OCI-LY7 (cell line): ENCODE data around the gene NEDD4. TPM values are rescaled to one million over a fixed set of nuclear protein-coding genes. Genes with fewer than 3 reads are reported as not detected.
"Not testable (repeated sequence)": the region's sequence is repeated elsewhere in the genome, so short reads cannot be mapped to it uniquely, and the experiment has no call there.

ENCODE experiments used
- BruUV-seq: library from RNA; stranded (reverse); fragments of 400-500 nt; replicated peaks from 2 replicates; lab custom pipeline; 2021; lab: Mats Ljungman, UMichigan
- CTCF ChIA-PET: fragments of 300-600 bp; sonication (Branson Sonifier 250); formaldehyde crosslinking; loops from one replicate; lab custom pipeline; 2022; ENCODE audit warnings: antibody characterized with exemption; ENCODE audit not compliant: unreplicated experiment; lab: Charles Lee
- POLR2A ChIA-PET: fragments of 300-600 bp; sonication (Branson Sonifier 250); formaldehyde crosslinking; loops from one replicate; lab custom pipeline; 2022; ENCODE audit warnings: antibody characterized with exemption; lab: Charles Lee
- DNase-seq: peaks from one replicate; pipeline ENCODE4 v3.0.0-alpha.2; 2015; ENCODE audit warnings: low spot score
- H2AFZ ChIP-seq: fragments of 200-600 bp; sonication (generic), shearing (Covaris generic); 2 replicates; pipeline ENCODE4 v1.6.1; 2014; ENCODE audit warnings: mild to moderate bottlenecking, antibody characterized with exemption, low read length, moderate library complexity
- H3K27ac ChIP-seq: fragments of 200-600 bp; sonication (generic); 2 replicates; pipeline ENCODE4 v1.5.1; 2014; ENCODE audit warnings: mixed run types, low read depth, mild to moderate bottlenecking, moderate library complexity, low read length, inconsistent platforms; ENCODE audit not compliant: poor library complexity, severe bottlenecking
- H3K36me3 ChIP-seq: fragments of 200-600 bp; sonication (generic); 2 replicates; pipeline ENCODE4 v1.6.1; 2014; ENCODE audit warnings: mild to moderate bottlenecking, antibody characterized with exemption, low read length, moderate library complexity, mixed read lengths; ENCODE audit not compliant: insufficient read depth
- H3K4me1 ChIP-seq: fragments of 200-600 bp; sonication (generic); 2 replicates; pipeline ENCODE4 v1.5.1; 2014; ENCODE audit warnings: mild to moderate bottlenecking, low read length; ENCODE audit not compliant: insufficient read depth, poor library complexity, severe bottlenecking
- H3K4me2 ChIP-seq: fragments of 200-600 bp; sonication (generic); 2 replicates; pipeline ENCODE4 v1.6.1; 2014; ENCODE audit warnings: mild to moderate bottlenecking, low read length
- H3K4me3 ChIP-seq: fragments of 200-600 bp; sonication (generic); 2 replicates; pipeline ENCODE4 v1.5.1; 2014; ENCODE audit warnings: mild to moderate bottlenecking, low read depth, low read length; ENCODE audit not compliant: poor library complexity, severe bottlenecking
- H3K79me2 ChIP-seq: fragments of 200-600 bp; sonication (generic); 2 replicates; pipeline ENCODE4 v1.6.1; 2016; ENCODE audit warnings: low read depth, mild to moderate bottlenecking, low read length, moderate library complexity, mixed read lengths; ENCODE audit not compliant: insufficient read depth
- H3K9me2 ChIP-seq: fragments of 200-600 bp; sonication (generic); 2 replicates; pipeline ENCODE4 v1.6.1; 2016; ENCODE audit warnings: mild to moderate bottlenecking, low read length, mixed read lengths; ENCODE audit not compliant: insufficient read depth
- H3K9me3 ChIP-seq: fragments of 200-600 bp; sonication (generic); 2 replicates; pipeline ENCODE4 v1.6.1; 2014; ENCODE audit warnings: mild to moderate bottlenecking, mixed run types, low read length, mixed read lengths
- H4K20me1 ChIP-seq: fragments of 200-600 bp; sonication (generic); 2 replicates; pipeline ENCODE4 v1.6.1; 2014; ENCODE audit warnings: mild to moderate bottlenecking, antibody characterized with exemption, low read length, moderate library complexity, mixed read lengths; ENCODE audit not compliant: insufficient read depth
- EZH2phosphoT487 ChIP-seq: fragments of 200-600 bp; sonication (generic); IDR thresholded peaks from 2 replicates; pipeline ENCODE4 v1.6.1; 2018; ENCODE audit warnings: low read depth, borderline replicate concordance, mild to moderate bottlenecking, mixed run types, antibody characterized with exemption, low read length, moderate library complexity, mixed read lengths
- intact Hi-C: fragments of 100-400 bp; cut with micrococcal nuclease; formaldehyde crosslinking; loops from one replicate; pipeline ENCODE4 v1.10.0; 2022; ENCODE audit not compliant: unreplicated experiment
- total RNA-seq, 2 experiments: library from RNA; depleted of rRNA in 1 of 2; stranded (reverse); fragments of >200 nt in 1 of 2; shearing (Covaris generic) in 1 of 2; gene quantifications; 2 replicates each; pipeline ENCODE4 v1.2.3, GENCODE V29; 2014 to 2022
- TF ChIP-seq, protein P1 (sequence below): fragments of 200-600 bp; sonication (generic); conservative IDR thresholded peaks from 2 replicates; pipeline ENCODE4 v1.5.1; 2014; ENCODE audit warnings: mild to moderate bottlenecking, antibody characterized with exemption, low read length, moderate library complexity, mixed read lengths

Gene NEDD4
- total RNA-seq, 2 experiments from 2014 or later = 4.8 to 12.7 TPM

- no peaks in the 10 kb centered on the region for H4K20me1 ChIP-seq
- no peaks in the 10 kb centered on the region for H3K9me2 ChIP-seq
- intact Hi-C loops = no loop called here
- no peak overlapping the region for H2AFZ ChIP-seq
- no peaks in the 10 kb centered on the region for H3K9me3 ChIP-seq
- CTCF ChIA-PET = no interaction called here
- no peaks in the 10 kb centered on the region for H3K4me1 ChIP-seq
- no peaks in the 10 kb centered on the region for H3K79me2 ChIP-seq
- no peak overlapping the region for H3K4me3 ChIP-seq
- BruUV-seq = no TSS peak
- no peak overlapping the region for H3K4me2 ChIP-seq
- TF ChIP-seq EZH2phosphoT487 = no peak
- TF ChIP-seq, protein P1, sequence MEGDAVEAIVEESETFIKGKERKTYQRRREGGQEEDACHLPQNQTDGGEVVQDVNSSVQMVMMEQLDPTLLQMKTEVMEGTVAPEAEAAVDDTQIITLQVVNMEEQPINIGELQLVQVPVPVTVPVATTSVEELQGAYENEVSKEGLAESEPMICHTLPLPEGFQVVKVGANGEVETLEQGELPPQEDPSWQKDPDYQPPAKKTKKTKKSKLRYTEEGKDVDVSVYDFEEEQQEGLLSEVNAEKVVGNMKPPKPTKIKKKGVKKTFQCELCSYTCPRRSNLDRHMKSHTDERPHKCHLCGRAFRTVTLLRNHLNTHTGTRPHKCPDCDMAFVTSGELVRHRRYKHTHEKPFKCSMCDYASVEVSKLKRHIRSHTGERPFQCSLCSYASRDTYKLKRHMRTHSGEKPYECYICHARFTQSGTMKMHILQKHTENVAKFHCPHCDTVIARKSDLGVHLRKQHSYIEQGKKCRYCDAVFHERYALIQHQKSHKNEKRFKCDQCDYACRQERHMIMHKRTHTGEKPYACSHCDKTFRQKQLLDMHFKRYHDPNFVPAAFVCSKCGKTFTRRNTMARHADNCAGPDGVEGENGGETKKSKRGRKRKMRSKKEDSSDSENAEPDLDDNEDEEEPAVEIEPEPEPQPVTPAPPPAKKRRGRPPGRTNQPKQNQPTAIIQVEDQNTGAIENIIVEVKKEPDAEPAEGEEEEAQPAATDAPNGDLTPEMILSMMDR = no peak
- H3K27ac ChIP-seq = no peak overlapping the region
- POLR2A ChIA-PET = no interaction called here
- no peak for DNase-seq
- H3K36me3 ChIP-seq = no peaks in the 10 kb centered on the region
Observed at GRCh38 chr15:55823191-55823670, 170.2 kb downstream of the NEDD4 start.

DNA sequence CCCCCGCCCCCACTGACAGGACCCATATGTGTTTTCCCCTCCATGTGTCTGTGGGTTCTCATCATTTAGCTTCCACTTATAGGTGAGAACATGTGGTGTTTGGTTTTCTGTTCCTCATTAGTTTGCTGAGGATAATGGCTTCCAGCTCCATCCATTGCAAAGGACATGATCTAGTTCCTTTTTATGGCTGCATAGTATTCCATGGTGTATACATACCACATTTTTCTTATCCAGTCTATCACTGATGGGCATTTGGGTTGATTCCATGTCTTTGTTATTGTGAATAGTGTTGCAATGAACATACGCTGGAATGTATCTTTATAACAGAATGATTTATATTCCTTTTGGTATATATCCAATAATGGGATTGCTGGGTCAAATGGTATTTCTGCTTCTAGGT is 171.7 kb downstream of the NEDD4 start:
- CTCF ChIA-PET = interaction anchor here (0.6 kb wide), 1 partner anchor 208 kb away, joined by 22 read pairs; no protein-coding TSS in a partner anchor

DNA sequence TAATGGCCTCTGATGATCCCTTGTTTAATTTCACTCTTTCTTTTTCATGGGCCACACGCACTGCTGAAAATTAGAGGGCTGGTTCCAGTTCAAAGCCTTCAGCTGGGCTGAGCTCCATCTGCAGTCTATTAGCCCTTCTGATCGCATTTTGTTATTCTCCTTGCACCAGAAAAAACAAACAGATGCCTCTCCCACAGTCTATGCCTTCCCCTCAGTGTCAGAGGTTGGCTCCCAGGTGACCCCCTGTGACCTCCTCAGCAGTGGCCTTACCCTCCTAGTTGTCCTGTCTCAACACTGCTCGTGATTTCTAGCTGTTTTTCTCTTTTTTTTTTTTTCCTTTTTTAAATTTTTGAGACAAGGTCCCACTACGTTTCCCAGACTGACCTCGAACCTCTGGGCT is 173.4 kb downstream of the NEDD4 start:
- Histone ChIP-seq H3K36me3 (no peaks in the 10 kb centered on the region), H3K9me2 (no peaks in the 10 kb centered on the region), H2AFZ (no peak overlapping the region), H3K27ac (no peak overlapping the region), H3K4me2 (no peak overlapping the region), H3K9me3 (no peaks in the 10 kb centered on the region), H3K4me1 (no peaks in the 10 kb centered on the region), H4K20me1 (no peaks in the 10 kb centered on the region), H3K4me3 (no peak overlapping the region), H3K79me2 (no peaks in the 10 kb centered on the region)
- BruUV-seq = no TSS peak
- ChIA-PET POLR2A (no interaction called here), CTCF (no interaction called here)
- TF ChIP-seq, protein P1 = no peak
- TF ChIP-seq EZH2phosphoT487 = no peak
- intact Hi-C loops = no loop called here
- DNase-seq = no peak

More for the DNA sequence above, 171.7 kb downstream of the NEDD4 start:
- H3K79me2 ChIP-seq, BruUV-seq, DNase-seq, intact Hi-C loops, H3K9me3 ChIP-seq, H3K4me3 ChIP-seq, H3K9me2 ChIP-seq, H4K20me1 ChIP-seq, H3K36me3 ChIP-seq, H3K4me2 ChIP-seq, H2AFZ ChIP-seq, H3K4me1 ChIP-seq, H3K27ac ChIP-seq: not testable (repeated sequence)
- POLR2A ChIA-PET = interaction anchor here (1.3 kb wide), 1 partner anchor 10 kb away, joined by 5 read pairs; no protein-coding TSS in a partner anchor
